ENCODE measurements around the gene DAB2.

DAB2 gene

DNA sequence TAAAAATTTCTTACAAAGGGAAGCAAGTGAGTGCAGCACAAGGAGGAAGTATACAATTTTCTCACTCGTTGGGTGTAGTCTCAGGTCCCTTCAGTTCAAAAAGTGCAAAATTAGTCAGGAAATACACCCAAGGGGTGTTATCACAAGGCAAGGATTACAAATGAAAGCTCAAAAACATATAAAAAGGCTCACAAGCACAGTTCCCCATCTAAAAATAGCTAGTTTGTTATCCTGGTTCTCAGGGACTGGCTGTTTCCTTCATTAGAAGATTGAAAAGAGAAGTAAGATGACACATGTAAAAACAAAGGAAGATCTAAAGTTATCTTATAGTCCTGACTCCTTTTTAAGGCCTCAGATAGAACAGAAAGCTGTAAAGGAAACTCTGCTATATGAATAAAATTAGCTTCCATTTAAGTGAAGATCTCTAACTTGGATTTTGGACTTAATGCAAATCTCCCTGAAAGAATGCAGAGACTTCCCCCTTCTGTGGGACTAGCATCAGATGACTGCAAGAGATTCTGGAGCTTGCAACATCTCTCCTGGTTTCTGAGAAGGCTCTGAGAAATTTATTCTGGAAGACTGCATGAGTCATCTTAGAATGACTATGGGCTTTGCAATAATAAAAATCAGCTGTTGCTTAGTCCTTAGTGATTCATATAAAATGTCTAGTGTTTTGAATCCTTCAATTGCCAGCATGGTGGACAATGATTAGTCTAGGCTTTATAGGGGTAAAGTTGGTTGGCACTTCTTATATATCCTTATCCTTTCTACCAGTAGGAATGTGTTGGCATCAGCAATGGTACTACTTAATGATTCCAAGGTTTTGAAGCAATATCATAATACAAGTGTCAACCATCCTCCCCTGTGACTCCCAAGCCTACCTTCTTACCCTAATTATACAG, 25.4 kb downstream of the DAB2 start:
- H3K36me3 ChIP-seq (ENCODE audit: insufficient read depth, low read length), result no peaks in the 10 kb centered on the region
- H3K4me1 ChIP-seq (ENCODE audit: insufficient read depth, low read length), result peaks cover 9% of the 10 kb centered on the region; the same call in 1 of the 2 replicates
- no peak overlapping the region for H3K9ac ChIP-seq (ENCODE audit: low read depth, low read length)
- H3K9me3 ChIP-seq (ENCODE audit: control insufficient read depth, insufficient read depth, low read length), result no peaks in the 10 kb centered on the region

DNA sequence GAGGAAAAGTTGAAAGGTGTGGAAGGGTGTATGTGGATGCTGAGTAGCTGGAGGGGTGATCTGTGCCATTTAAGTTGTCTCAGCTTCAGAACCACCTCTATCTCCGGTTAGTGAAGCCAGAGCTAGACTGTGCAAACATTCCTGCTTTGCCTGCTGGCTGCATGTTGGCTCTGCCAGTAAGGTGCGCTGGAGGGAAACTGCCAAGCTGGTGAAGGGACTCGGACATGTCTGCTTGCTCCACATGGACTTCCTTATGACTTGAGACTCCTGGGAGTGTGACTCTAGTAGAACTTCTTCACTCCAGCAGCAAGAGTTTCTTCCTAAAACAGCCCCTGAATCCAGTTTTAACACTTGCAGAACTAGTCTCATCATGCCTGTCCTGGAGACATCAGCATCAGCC, 27.9 kb downstream of the DAB2 start:
- peaks cover 9% of the 10 kb centered on the region; the same call in 1 of the 2 replicates for H3K4me1 ChIP-seq (ENCODE audit: insufficient read depth, low read length)
- H3K36me3 ChIP-seq (ENCODE audit: insufficient read depth, low read length), result no peaks in the 10 kb centered on the region
- no peaks in the 10 kb centered on the region for H3K9me3 ChIP-seq (ENCODE audit: control insufficient read depth, insufficient read depth, low read length)
- H3K9ac ChIP-seq (ENCODE audit: low read depth, low read length), result no peak overlapping the region

DNA sequence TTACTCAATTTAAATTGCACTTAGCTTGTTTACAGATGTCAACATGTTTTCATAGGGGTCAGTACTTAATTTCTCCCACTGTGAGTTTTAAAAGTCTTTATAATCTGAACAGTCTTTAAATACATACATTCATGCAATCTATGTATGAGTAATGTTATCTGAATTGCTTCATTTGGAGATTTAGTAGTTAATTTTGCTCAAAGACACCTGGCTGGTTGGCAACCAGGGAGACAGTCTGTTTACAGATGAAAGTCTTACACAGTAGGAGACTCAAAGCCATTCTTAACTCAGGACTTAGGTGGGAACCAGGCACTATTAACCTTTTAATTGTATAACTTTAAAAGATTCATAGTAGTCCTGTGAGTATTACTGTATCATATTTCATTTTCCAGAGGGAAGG, 29.3 kb downstream of the DAB2 start:
- Histone ChIP-seq H3K9me3 (ENCODE audit: control insufficient read depth, insufficient read depth, low read length) (no peaks in the 10 kb centered on the region), H3K36me3 (ENCODE audit: insufficient read depth, low read length) (no peaks in the 10 kb centered on the region), H3K9ac (ENCODE audit: low read depth, low read length) (no peak overlapping the region), H3K4me1 (ENCODE audit: insufficient read depth, low read length) (peaks cover 1% of the 10 kb centered on the region; the same call in 1 of the 2 replicates)

DNA sequence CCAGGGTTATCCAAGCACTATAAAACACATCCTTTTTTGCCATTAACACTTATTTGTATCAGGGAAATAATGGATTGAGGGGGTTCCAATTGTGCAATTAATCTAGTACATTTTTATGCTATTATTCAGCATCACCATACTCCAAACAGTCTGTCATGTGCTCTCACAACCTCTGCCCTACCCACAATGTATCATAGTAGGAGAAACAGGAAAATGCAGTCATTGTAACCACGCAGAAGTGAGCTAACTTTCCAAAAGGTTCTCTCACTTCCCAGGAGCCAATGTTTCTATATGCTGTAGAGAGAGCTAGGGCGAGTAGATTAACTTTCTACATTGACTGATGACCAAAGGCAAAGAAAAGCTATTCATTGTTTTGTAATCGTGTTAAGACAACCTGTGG, 29.8 kb downstream of the DAB2 start:
- Histone ChIP-seq H3K36me3 (ENCODE audit: insufficient read depth, low read length) (no peaks in the 10 kb centered on the region), H3K9me3 (ENCODE audit: control insufficient read depth, insufficient read depth, low read length) (no peaks in the 10 kb centered on the region), H3K9ac (ENCODE audit: low read depth, low read length) (no peak overlapping the region), H3K4me1 (ENCODE audit: insufficient read depth, low read length) (no peaks in the 10 kb centered on the region; the same call in 1 of the 2 replicates)

DNA sequence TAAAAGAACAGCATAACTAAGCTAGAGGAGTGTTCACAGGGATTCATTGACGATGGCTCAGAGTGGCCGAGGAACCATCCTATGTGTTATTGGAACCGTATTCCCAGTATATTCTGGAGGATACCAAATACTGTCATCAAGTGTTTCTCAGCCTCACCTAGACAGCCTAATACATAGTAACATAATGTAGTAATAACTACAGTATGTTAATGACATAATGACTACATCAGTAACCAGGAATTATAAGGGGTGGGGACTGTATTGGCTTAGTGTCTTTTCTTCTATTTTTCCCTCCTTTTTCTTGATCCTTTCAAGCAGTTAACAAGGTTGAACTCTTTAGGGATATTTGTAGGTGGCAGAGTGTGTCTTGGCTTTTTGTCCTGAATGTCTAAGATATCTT, 33.8 kb downstream of the DAB2 start:
- no peaks in the 10 kb centered on the region for H3K9me3 ChIP-seq (ENCODE audit: control insufficient read depth, insufficient read depth, low read length)
- H3K4me1 ChIP-seq (ENCODE audit: insufficient read depth, low read length), result no peaks in the 10 kb centered on the region; the same call in 1 of the 2 replicates
- H3K36me3 ChIP-seq (ENCODE audit: insufficient read depth, low read length), result no peaks in the 10 kb centered on the region
- no peak overlapping the region for H3K9ac ChIP-seq (ENCODE audit: low read depth, low read length)

DNA sequence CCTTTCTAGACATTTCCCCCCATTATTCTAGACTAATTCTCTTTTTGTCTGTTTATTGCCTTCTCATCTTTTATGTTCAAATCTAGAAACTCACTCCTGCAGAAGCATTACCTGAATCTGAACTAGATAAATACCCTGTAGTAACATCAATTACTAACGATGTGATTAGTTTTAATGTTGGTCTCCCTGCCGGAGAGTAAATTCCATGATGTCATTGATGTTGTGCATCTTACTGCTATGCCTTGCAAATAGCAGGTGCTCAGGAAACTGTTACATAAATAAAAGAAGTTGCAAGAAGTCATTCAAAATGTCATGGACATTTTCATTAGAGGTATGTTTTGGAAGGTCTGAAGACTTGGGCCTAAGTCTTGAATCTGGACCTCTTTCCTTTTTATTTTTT, 37.5 kb downstream of the DAB2 start:
- Histone ChIP-seq H3K36me3 (ENCODE audit: insufficient read depth, low read length) (no peaks in the 10 kb centered on the region), H3K9ac (ENCODE audit: low read depth, low read length) (no peak overlapping the region), H3K4me1 (ENCODE audit: insufficient read depth, low read length) (no peaks in the 10 kb centered on the region), H3K9me3 (ENCODE audit: control insufficient read depth, insufficient read depth, low read length) (no peaks in the 10 kb centered on the region)

DNA sequence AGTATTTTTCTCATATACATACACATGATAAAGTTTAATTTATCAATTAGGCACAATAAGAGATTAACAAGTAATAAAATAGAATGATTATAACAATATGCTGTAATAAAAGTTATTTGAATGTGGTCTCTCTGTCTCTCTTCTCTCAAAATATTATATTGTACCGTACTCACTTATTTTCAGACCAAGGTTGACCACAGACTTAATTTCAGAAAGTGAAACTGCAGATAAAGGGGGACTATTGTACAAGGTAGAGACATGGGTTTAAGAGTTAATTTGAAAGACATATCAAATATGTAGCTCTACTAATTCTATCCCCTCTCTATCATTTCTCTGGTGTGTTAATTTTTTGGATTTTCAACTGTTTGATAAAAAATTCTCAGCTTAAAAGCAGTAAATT, 40.5 kb downstream of the DAB2 start:
- no peaks in the 10 kb centered on the region for H3K4me1 ChIP-seq (ENCODE audit: insufficient read depth, low read length)
- no peaks in the 10 kb centered on the region for H3K9me3 ChIP-seq (ENCODE audit: control insufficient read depth, insufficient read depth, low read length)
- H3K36me3 ChIP-seq (ENCODE audit: insufficient read depth, low read length), result no peaks in the 10 kb centered on the region
- no peak overlapping the region for H3K9ac ChIP-seq (ENCODE audit: low read depth, low read length)

DNA sequence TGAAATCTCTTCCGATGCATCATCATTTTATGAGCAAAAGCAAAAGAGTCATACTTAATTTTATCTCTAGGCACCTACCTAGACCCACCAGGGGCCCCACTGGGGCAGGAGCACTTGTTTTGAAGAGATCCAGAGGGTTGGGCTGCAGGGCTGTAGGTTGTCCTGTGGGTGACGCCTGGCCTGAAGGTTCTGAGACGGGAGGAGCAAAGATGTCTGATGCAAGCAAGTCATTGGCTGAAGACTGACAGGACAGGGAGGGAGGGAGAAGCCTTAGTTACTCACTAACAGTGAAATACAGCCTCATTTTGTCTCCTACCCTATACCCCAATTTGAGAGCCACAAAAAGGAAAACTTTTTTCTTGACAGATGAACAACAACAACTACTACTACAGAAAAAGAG, 43.4 kb downstream of the DAB2 start:
- H3K4me1 ChIP-seq (ENCODE audit: insufficient read depth, low read length), result no peaks in the 10 kb centered on the region
- H3K9me3 ChIP-seq (ENCODE audit: control insufficient read depth, insufficient read depth, low read length), result no peaks in the 10 kb centered on the region
- no peak overlapping the region for H3K9ac ChIP-seq (ENCODE audit: low read depth, low read length)
- H3K36me3 ChIP-seq (ENCODE audit: insufficient read depth, low read length), result no peaks in the 10 kb centered on the region

DNA sequence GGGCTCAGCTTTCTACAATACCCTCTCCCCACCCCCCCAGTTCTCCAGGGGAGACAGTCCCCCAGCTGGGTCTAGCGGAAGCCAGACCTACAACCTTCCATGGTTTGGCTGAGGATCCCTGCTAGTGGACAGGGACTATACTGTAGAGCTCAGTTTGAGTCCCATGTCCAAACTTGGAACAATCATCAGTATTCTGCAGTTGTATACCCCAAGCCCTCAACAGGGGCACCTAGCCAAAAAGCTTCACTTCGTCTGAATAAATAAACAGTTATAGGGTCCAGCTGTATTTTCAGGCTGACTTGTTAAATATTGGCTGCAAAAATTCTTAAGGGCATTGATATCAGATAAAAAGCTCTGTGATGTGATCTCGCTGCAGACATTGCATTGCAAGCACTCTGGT, 45.1 kb downstream of the DAB2 start:
- Histone ChIP-seq H3K9ac (ENCODE audit: low read depth, low read length) (no peak overlapping the region), H3K36me3 (ENCODE audit: insufficient read depth, low read length) (no peaks in the 10 kb centered on the region)

DNA sequence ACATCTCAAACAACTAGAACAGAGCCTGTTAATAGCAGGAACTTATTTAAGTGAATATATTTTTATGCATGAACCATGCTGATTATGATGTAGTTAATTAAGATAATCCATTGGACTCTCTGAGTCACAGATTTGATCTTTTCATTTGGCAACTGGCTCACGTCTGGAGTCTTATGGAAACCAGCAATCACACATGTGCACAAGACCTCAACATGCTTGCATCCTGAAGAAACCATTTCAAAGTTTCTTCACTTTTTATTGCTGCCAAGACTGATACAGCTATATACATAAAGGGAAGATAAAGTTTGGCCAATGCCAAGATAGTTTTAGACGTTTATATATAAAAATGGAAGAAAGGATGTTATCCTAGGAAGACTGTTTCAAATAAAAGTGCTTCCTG, 47.2 kb downstream of the DAB2 start:
- Histone ChIP-seq H3K4me1 (ENCODE audit: insufficient read depth, low read length) (no peaks in the 10 kb centered on the region), H3K36me3 (ENCODE audit: insufficient read depth, low read length) (no peaks in the 10 kb centered on the region), H3K9ac (ENCODE audit: low read depth, low read length) (no peak overlapping the region), H3K9me3 (ENCODE audit: control insufficient read depth, insufficient read depth, low read length) (no peaks in the 10 kb centered on the region)

More for the DNA sequence above, 45.1 kb downstream of the DAB2 start:
- no peaks in the 10 kb centered on the region for H3K9me3 ChIP-seq (ENCODE audit: control insufficient read depth, insufficient read depth, low read length)
- no peaks in the 10 kb centered on the region for H3K4me1 ChIP-seq (ENCODE audit: insufficient read depth, low read length)

DNA sequence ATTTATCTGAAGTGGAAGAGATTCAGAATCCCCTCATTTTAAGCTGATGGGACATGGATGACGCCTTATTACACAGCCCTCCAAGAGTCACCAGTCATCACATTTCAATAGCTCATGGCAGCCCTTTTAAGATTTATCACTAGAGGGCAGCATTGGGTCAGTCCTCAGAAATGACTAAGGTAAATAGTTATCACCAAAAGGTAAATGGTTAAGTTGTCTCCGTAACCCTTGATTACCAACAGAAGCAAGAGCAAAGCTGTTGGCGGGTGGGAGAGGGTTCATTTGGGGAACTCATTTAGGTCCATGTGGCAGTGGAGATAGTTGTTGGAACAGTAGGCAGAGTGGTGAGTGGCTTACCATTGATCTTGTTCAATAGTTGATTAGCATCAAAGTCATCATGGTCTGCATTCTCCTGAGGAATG, 48.5 kb downstream of the DAB2 start:
- Histone ChIP-seq H3K36me3 (ENCODE audit: insufficient read depth, low read length) (no peaks in the 10 kb centered on the region), H3K4me1 (ENCODE audit: insufficient read depth, low read length) (no peaks in the 10 kb centered on the region), H3K9me3 (ENCODE audit: control insufficient read depth, insufficient read depth, low read length) (no peaks in the 10 kb centered on the region), H3K9ac (ENCODE audit: low read depth, low read length) (no peak overlapping the region)

DNA sequence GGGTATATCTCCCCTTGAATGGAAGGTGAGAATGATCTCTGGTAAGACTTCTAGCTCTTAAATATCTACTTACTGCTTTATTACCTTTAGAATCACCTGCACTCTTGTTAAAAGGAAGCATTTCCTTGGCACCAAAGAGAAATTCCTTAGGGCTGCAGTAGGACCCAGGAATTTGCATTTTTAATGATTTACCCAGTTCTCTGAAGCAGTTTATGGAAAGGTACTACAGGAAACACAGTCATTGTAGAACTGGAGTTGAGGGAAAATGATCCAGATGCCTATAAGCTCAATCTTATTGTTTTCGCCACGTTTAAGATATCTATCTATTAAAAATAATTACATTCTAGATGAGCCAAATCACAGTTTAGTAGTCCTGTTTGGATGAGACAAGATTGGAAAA, 51.0 kb downstream of the DAB2 start:
- Histone ChIP-seq H3K9ac (ENCODE audit: low read depth, low read length) (no peak overlapping the region), H3K9me3 (ENCODE audit: control insufficient read depth, insufficient read depth, low read length) (no peaks in the 10 kb centered on the region), H3K36me3 (ENCODE audit: insufficient read depth, low read length) (no peaks in the 10 kb centered on the region), H3K4me1 (ENCODE audit: insufficient read depth, low read length) (peaks cover 4% of the 10 kb centered on the region; the same call in 1 of the 2 replicates)

DNA sequence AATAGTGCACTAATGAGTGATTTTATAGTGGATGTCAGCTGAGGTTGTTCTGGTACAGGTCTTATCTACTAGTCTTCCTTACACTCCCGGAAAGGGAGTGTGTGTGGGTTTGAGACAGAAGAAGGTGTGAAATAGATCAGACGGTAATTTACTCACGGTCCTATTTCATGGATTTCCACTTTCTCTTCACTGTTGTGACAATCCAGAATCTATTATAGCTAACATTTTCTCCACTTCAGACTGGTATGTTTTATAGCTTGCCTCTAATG, 53.5 kb downstream of the DAB2 start:
- Histone ChIP-seq H3K9me3 (ENCODE audit: control insufficient read depth, insufficient read depth, low read length) (no peaks in the 10 kb centered on the region), H3K4me1 (ENCODE audit: insufficient read depth, low read length) (peaks cover 4% of the 10 kb centered on the region; the same call in 1 of the 2 replicates), H3K36me3 (ENCODE audit: insufficient read depth, low read length) (no peaks in the 10 kb centered on the region), H3K9ac (ENCODE audit: low read depth, low read length) (no peak overlapping the region)

DNA sequence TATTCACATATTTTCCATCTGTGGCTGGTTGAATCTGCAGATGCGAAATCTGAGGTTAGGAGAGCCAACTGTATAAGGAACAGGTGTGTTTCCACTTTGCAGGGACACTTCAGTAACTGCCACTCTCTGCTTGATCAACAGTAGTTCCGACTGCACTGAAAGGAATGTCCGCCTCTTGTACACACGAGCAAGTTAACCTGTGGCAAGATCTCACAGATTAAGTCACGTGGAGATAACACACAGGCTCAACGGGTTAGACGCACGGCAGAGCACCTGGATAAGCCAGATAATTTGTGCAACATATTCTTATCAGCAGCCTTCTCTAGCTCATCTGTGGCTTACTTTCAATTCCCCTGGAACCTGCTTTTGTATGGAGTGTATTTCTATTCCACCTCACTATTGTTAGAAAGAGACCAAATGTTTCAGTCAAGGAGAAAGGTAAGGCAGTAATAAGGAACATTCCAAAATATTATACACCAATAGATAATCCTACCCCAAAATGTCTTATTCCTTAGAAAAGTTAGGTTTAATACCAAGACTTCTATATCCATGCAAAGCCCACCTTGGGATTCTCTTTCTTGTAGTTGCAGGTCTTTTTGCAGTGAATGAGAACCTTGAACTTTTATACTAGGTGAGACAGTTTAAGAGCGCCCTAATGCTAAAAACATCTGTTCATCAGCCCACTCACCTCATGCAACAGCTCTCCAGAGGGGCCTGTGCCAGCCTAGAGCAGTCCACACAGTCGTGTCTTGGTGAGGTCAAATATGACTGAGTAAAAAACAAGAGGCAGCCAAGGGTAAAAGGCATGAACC, 54.0 kb downstream of the DAB2 start:
- H3K36me3 ChIP-seq (ENCODE audit: insufficient read depth, low read length), result no peaks in the 10 kb centered on the region
- no peak overlapping the region for H3K9ac ChIP-seq (ENCODE audit: low read depth, low read length)
- no peaks in the 10 kb centered on the region for H3K9me3 ChIP-seq (ENCODE audit: control insufficient read depth, insufficient read depth, low read length)
- peaks cover 4% of the 10 kb centered on the region; the same call in 1 of the 2 replicates for H3K4me1 ChIP-seq (ENCODE audit: insufficient read depth, low read length)

Measured in ES-I3 (cell line).